Measurements from ENCODE around the gene PFKL.
"Not testable (repeated sequence)": the region's sequence is repeated elsewhere in the genome, so short reads cannot be mapped to it uniquely, and the experiment has no call there.

The PFKL gene

GRCh38 chr21:44349416-44349846 is 49.6 kb downstream of the PFKL start:
- DNase-seq: no peak

- no peak for DNase-seq
Measured at GRCh38 chr21:44349847-44350772, 50.3 kb downstream of the PFKL start.

GRCh38 chr21:44350773-44351481 is 51.1 kb downstream of the PFKL start:
- no peak for DNase-seq

GRCh38 chr21:44351535-44352252 is 51.8 kb downstream of the PFKL start:
- DNase-seq: no peak

- DNase-seq: no peak
Measured at GRCh38 chr21:44352253-44352860, 52.5 kb downstream of the PFKL start.

GRCh38 chr21:44353191-44353970 is 53.5 kb downstream of the PFKL start, which contains the start of gene TRPM2:
Gene TRPM2 (plus strand): TSS chr21:44353621. CDS start chr21:44353701, 80 bp downstream.
- peak; percentile 17 for DNase-seq

- DNase-seq: no peak
Measured at GRCh38 chr21:44354001-44354405, 54.1 kb downstream of the PFKL start.

GRCh38 chr21:44354775-44355771 is 55.2 kb downstream of the PFKL start:
- no peak for DNase-seq

GRCh38 chr21:44356160-44356559 is 56.3 kb downstream of the PFKL start:
- no peak for DNase-seq

- DNase-seq: no peak
Measured at GRCh38 chr21:44356636-44357035, 56.8 kb downstream of the PFKL start.

- DNase-seq: no peak
Measured at GRCh38 chr21:44357064-44357837, 57.4 kb downstream of the PFKL start.

GRCh38 chr21:44359396-44359795 is 59.5 kb downstream of the PFKL start:
- no peak for DNase-seq

GRCh38 chr21:44360159-44360558 is 60.3 kb downstream of the PFKL start:
- no peak for DNase-seq

GRCh38 chr21:44361903-44362302 is 62.0 kb downstream of the PFKL start:
- DNase-seq: not testable (repeated sequence)

GRCh38 chr21:44363278-44363677 is 63.4 kb downstream of the PFKL start:
- DNase-seq: no peak

GRCh38 chr21:44364151-44365053 is 64.5 kb downstream of the PFKL start:
- no peak for DNase-seq

GRCh38 chr21:44365251-44365966 is 65.6 kb downstream of the PFKL start:
- no peak for DNase-seq
